Measurements from ENCODE around the gene SMPD3. TPM values are rescaled to one million over a fixed set of nuclear protein-coding genes. Genes with fewer than 3 reads are reported as not detected.

SMPD3 gene
- total RNA-seq, 4 donors from 2014 or later, result 19.0 to 353 (median 206) TPM

DNA sequence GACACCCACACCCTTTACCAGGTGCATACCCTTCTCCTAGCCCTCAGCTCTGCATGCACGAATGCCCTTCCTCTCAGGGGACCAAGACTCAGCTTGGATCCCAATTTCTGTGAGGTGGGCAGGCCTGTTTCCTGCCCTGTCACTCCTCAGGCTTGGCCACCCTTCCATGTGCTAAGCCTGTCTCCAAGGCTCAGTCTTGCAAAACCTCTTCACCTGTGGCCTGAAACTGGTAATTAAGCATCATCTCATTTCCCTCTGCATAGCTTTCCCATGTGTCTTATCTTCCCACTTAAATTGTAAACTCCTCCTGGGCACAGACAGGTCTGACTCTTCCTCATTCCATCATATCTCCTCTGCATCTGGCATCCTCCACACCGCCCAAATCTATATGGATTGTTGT is 31.0 kb upstream of the SMPD3 start:
- Histone ChIP-seq H3K4me3 (no peak overlapping the region), H3K36me3 (no peaks in the 10 kb centered on the region), H3K27ac (no peak overlapping the region), H3K27me3 (no peaks in the 10 kb centered on the region), H3K9me3 (no peaks in the 10 kb centered on the region), H3K4me1 (peaks cover 0 to 15% (median 0%) of the 10 kb centered on the region in 4 donors)
- DNase-seq, result no peak
- TF ChIP-seq CTCF (IDR thresholded peaks at IDR 0.05), result no peak
- TF ChIP-seq POLR2A (IDR thresholded peaks at IDR 0.05), result no peak

DNA sequence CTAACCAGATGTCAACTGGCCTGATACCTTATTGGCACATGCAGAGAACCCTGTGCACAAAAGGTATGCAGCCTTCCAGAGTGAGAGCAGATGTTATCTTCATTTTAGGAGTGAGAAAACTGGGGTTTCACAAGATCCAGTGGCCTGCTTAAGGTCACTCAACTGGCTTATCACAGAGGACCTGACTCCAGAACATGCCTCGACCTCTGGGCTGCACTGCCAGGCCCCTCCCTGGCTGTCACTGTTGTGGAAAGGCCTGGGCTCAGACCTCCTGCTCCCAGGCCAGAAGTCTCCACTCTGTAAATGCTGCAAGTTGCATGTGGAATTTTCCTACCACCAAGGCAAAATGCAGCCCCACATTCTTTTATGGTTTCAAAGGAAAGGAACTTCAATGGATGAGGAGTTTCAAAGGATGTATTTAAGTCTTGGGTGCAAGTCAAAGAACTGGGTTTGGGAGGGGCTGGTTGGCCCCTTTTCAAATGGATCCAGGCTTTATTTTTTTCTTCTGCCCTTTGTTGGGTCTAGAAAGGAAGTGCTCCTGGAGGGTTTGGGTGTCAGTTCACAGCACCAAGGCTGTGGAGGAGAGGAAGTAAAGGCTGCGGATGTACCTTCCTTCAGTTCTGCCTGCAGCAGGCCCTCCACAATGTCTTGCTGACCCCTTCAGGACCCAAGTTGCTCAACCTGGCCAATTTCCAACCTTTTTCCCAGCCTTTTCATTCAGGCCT is 30.4 kb upstream of the SMPD3 start:
- TF ChIP-seq POLR2A (IDR thresholded peaks at IDR 0.05), result no peak
- TF ChIP-seq CTCF (IDR thresholded peaks at IDR 0.05), result no peak
- H3K9me3 ChIP-seq, result no peaks in the 10 kb centered on the region
- H3K27ac ChIP-seq, result no peak overlapping the region
- no peaks in the 10 kb centered on the region for H3K36me3 ChIP-seq
- H3K4me3 ChIP-seq, result no peak overlapping the region
- peaks cover 0 to 21% (median 0%) of the 10 kb centered on the region in 4 donors for H3K4me1 ChIP-seq
- DNase-seq, result no peak
- no peaks in the 10 kb centered on the region for H3K27me3 ChIP-seq

- Histone ChIP-seq H3K27me3 (no peaks in the 10 kb centered on the region), H3K27ac (peak overlapping the region in 2 of 4 donors; percentile 42 to 71), H3K4me1 (peaks cover 10 to 40% (median 11%) of the 10 kb centered on the region in 4 donors), H3K36me3 (no peaks in the 10 kb centered on the region), H3K4me3 (no peak overlapping the region), H3K9me3 (no peaks in the 10 kb centered on the region)
- TF ChIP-seq POLR2A (IDR thresholded peaks at IDR 0.05), result peak in 1 of 2 donors; percentile 11
- TF ChIP-seq CTCF (IDR thresholded peaks at IDR 0.05), result no peak
- peak in 1 of 3 donors; percentile 61 for DNase-seq
These were observed 26.8 kb upstream of the SMPD3 start for GRCh38 chr16:68475071-68475470.

DNA sequence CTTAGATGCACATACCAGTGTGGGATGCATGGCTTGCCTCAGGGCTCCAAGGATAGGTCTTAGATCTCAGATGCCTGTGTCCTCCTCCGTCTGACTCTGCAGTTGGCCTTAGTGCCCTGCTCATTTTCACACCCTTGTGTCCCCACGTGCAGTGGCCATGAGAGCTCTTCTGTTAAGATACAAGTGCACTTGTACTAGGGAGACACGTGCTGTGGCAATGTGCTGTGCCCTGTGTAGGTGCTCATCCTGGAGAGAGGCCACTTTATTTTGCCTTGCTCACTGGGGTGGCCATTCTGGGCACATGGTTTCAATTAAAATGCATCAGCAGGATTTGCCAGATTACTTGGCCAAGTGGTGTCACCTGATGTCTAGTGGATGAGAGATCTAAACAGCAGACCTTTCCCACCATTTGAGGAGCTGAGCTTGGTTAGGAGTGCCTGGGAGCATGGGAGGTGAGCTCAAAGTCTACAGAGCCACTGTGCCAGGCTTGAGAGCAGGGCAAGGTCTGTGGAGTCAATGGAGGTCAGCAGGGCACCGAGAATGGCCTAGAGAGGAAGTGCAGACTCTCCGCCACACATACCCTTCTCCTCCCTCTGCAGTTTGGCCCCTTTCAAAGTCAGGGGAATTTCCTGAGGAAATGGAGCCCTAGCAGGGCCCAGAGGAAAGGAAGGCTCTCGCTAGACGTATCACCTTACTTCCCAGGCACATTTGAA is 25.2 kb upstream of the SMPD3 start:
- H3K9me3 ChIP-seq, result no peaks in the 10 kb centered on the region

GRCh38 chr16:68472581-68472980 is 24.3 kb upstream of the SMPD3 start:
- DNase-seq, result no peak
- TF ChIP-seq CTCF (IDR thresholded peaks at IDR 0.05) (no peak), POLR2A (IDR thresholded peaks at IDR 0.05) (no peak)
- Histone ChIP-seq H3K4me3 (no peak overlapping the region), H3K4me1 (peaks cover 10 to 50% (median 20%) of the 10 kb centered on the region in 4 donors), H3K27ac (no peak overlapping the region), H3K27me3 (no peaks in the 10 kb centered on the region), H3K36me3 (no peaks in the 10 kb centered on the region), H3K9me3 (no peaks in the 10 kb centered on the region)

More for the DNA sequence above, 25.2 kb upstream of the SMPD3 start:
- Histone ChIP-seq H3K4me1 (peaks cover 10 to 50% (median 13%) of the 10 kb centered on the region in 4 donors), H3K27ac (peak overlapping the region in 2 of 4 donors; percentile 71 to 73), H3K36me3 (no peaks in the 10 kb centered on the region), H3K4me3 (no peak overlapping the region), H3K27me3 (no peaks in the 10 kb centered on the region)
- DNase-seq, result peak in 2 of 3 donors; percentile 73 to 79
- no peak for TF ChIP-seq CTCF (IDR thresholded peaks at IDR 0.05)
- no peak for TF ChIP-seq POLR2A (IDR thresholded peaks at IDR 0.05)
